Effector CD8-positive, alpha-beta T cell (primary cell): ENCODE results near the gene BCOR.
A peak's percentile ranks its signal among the peaks of the same experiment; 100 is the strongest.

Experiments used
- DNase-seq: peaks from one replicate; lab custom pipeline; 2025; lab: John Stamatoyannopoulos, UW

Gene BCOR

GRCh38 chrX:40112996-40113395, 15.2 kb upstream of the BCOR start:
- DNase-seq = no peak

- DNase-seq = no peak
These were observed 14.1 kb upstream of the BCOR start for GRCh38 chrX:40111868-40112267.

- DNase-seq = no peak
These were observed 11.7 kb upstream of the BCOR start for GRCh38 chrX:40109288-40110008.

GRCh38 chrX:40108959-40109287, 11.2 kb upstream of the BCOR start:
- peak; percentile 34 for DNase-seq

GRCh38 chrX:40108162-40108958, 10.6 kb upstream of the BCOR start:
- no peak for DNase-seq

- DNase-seq = no peak
These were observed 9.8 kb upstream of the BCOR start for GRCh38 chrX:40107291-40108161.

- no peak for DNase-seq
These were observed 9.0 kb upstream of the BCOR start for GRCh38 chrX:40106676-40107290.

- peak; percentile 53 for DNase-seq
These were observed 8.3 kb upstream of the BCOR start for GRCh38 chrX:40105835-40106675.

- no peak for DNase-seq
These were observed 7.5 kb upstream of the BCOR start for GRCh38 chrX:40104985-40105834.

- DNase-seq = no peak
These were observed 6.8 kb upstream of the BCOR start for GRCh38 chrX:40104630-40104984.

GRCh38 chrX:40103565-40104323, 6.0 kb upstream of the BCOR start:
- DNase-seq = no peak

- DNase-seq = no peak
These were observed 4.9 kb upstream of the BCOR start for GRCh38 chrX:40102393-40103381.

GRCh38 chrX:40101430-40101802, 3.7 kb upstream of the BCOR start:
- DNase-seq = no peak

GRCh38 chrX:40100537-40101429, 3.0 kb upstream of the BCOR start:
- no peak for DNase-seq

GRCh38 chrX:40100141-40100536, 2.4 kb upstream of the BCOR start:
- no peak for DNase-seq

GRCh38 chrX:40099055-40099958, 1.5 kb upstream of the BCOR start:
- DNase-seq = peak; percentile 6
